Dendritic cell treated with granulocyte-macrophage colony-stimulating factor and Interleukin-4, amounts not matched to agents 40 ng/mL and 50 ng/mL, for 4 days (primary cell): ENCODE results near the gene PRKCH.
"Not testable (repeated sequence)": the region's sequence is repeated elsewhere in the genome, so short reads cannot be mapped to it uniquely, and the experiment has no call there.

ENCODE experiments used
- H3K27ac Mint-ChIP-seq: one replicate; pipeline ENCODE4 v1.8.0; 2022; ENCODE audit warnings: mild to moderate bottlenecking, mixed read lengths
- H3K27me3 Mint-ChIP-seq: one replicate; pipeline ENCODE4 v1.8.0; 2022; ENCODE audit warnings: mild to moderate bottlenecking, mixed read lengths
- H3K36me3 Mint-ChIP-seq: one replicate; pipeline ENCODE4 v1.8.0; 2022; ENCODE audit warnings: low read depth, mixed read lengths
- H3K4me1 Mint-ChIP-seq: one replicate; pipeline ENCODE4 v1.8.0; 2022; ENCODE audit warnings: low read depth, mixed read lengths
- H3K4me3 Mint-ChIP-seq: one replicate; pipeline ENCODE4 v1.8.0; 2022; ENCODE audit warnings: mild to moderate bottlenecking, moderate library complexity, mixed read lengths
- H3K9me3 Mint-ChIP-seq: one replicate; pipeline ENCODE4 v1.8.0; 2022; ENCODE audit warnings: mixed read lengths
- intact Hi-C: fragments of 100-400 bp; cut with micrococcal nuclease; formaldehyde crosslinking; loops from one replicate; pipeline ENCODE4 v1.15.0; 2022

Gene PRKCH

DNA sequence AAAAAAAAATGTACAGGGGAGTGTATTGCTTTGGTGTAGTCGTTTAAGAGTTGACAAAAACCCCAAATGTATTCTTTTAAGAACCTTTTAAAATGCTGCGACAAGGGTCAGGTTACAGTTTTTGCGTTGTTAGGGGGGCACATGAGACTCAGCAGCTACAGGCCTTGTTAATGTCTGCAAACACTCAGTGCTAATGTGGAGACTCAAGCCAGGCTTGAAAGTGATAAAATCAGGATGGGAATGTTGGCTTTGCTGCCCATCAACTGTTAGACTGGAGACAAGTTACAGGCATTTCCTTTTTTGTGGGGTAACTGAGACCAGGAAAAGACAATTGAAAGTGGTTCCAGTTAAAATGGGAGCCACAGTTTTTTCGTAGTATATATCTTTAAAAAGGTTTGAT, 84.8 kb downstream of the PRKCH start:
- H3K4me3 Mint-ChIP-seq, result no peak overlapping the region
- intact Hi-C loops, result no loop called here
- H3K27ac Mint-ChIP-seq, result no peak overlapping the region

DNA sequence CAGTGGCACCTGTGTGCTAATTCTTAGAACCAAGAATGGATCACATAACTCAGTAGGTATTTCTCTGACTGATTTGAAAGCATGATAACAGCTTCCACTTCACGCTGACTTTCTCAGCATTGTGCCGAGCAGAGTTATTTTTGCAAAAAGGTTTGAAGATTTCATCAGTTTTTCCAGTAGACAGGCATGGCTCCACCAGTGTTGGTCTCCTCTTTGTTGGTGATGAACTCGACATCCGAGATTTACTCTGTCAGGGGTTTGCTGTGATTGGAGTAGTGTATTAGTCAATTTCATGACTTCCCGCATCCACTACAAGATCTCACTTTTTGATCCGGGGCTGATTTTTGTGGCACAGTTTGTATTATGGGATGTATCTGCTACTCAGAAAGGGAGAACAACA, 85.3 kb downstream of the PRKCH start:
- Mint-ChIP-seq H3K27me3 (no peaks in the 10 kb centered on the region), H3K27ac (no peak overlapping the region), H3K4me1 (peaks cover 6% of the 10 kb centered on the region), H3K9me3 (no peaks in the 10 kb centered on the region), H3K4me3 (no peak overlapping the region), H3K36me3 (no peaks in the 10 kb centered on the region)
- intact Hi-C loops, result no loop called here

More for the DNA sequence above, 84.8 kb downstream of the PRKCH start:
- Mint-ChIP-seq H3K36me3 (no peaks in the 10 kb centered on the region), H3K4me1 (peaks cover 6% of the 10 kb centered on the region), H3K27me3 (no peaks in the 10 kb centered on the region), H3K9me3 (no peaks in the 10 kb centered on the region)

DNA sequence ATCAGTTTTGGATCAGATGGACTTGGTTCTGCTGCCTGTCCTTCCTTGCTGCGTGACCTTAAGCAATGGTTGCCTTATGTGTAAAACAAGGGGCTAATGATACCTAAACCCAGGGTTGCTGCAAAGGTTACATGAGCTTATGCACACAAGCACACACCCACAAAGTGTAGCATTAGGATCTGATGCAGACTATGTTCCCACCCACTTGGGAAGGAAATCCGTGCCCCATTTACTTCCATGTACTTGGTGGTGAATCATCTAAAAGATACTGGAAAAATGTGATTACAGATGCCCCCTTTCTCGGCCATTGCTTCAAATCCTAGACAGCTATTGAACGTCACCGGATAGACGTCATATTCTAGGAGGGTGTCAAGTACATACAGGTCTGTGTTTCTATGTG, 87.1 kb downstream of the PRKCH start:
- H3K27ac Mint-ChIP-seq, result no peak overlapping the region
- intact Hi-C loops, result no loop called here
- H3K27me3 Mint-ChIP-seq, result no peaks in the 10 kb centered on the region
- no peaks in the 10 kb centered on the region for H3K9me3 Mint-ChIP-seq
- H3K36me3 Mint-ChIP-seq, result no peaks in the 10 kb centered on the region
- H3K4me3 Mint-ChIP-seq, result no peak overlapping the region
- H3K4me1 Mint-ChIP-seq, result peaks cover 6% of the 10 kb centered on the region

DNA sequence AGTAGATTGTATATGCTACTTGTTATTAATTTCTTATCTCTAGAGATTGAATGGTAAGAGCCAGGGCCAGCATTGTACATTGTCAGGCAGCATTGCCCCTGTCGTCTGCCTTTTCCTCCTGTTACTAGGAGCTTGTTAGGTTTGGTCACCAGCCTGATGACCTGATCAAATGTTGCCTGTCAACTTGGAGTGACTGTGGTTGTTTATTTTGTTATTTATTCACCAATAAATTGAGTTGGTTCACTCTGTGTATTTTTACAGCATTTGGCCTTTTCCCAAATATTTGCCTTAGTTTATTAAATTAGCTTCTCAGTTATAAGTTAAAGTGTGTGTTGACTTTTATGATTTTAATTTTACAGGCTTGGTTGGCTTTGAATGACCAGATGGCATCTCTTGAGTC, 88.4 kb downstream of the PRKCH start:
- Mint-ChIP-seq H3K27ac (no peak overlapping the region), H3K4me1 (peaks cover 2% of the 10 kb centered on the region), H3K9me3 (no peaks in the 10 kb centered on the region), H3K27me3 (no peaks in the 10 kb centered on the region), H3K4me3 (no peak overlapping the region), H3K36me3 (no peaks in the 10 kb centered on the region)
- intact Hi-C loops, result no loop called here

DNA sequence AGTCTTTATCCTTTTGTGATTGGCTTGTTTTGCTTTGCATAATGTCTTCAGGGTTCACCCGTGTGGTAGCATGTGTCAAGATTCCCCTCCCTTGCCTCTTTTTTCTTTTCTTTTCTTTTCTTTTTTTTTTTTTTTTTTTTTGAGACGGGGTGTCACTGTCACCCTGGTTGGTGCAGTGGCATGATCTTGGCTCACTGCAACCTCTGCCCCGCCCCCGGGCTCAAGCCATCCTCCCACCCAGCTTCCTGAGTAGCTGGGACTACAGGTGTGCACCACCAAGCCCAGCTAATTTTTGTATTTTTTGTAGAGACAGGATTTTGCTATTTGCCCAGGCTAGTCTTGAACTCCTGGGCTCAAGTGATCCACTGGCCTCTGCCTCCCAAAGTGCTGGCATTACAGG, 94.6 kb downstream of the PRKCH start:
- H3K27ac Mint-ChIP-seq, H3K27me3 Mint-ChIP-seq, H3K4me1 Mint-ChIP-seq, H3K36me3 Mint-ChIP-seq, intact Hi-C loops, H3K4me3 Mint-ChIP-seq, H3K9me3 Mint-ChIP-seq: not testable (repeated sequence)

DNA sequence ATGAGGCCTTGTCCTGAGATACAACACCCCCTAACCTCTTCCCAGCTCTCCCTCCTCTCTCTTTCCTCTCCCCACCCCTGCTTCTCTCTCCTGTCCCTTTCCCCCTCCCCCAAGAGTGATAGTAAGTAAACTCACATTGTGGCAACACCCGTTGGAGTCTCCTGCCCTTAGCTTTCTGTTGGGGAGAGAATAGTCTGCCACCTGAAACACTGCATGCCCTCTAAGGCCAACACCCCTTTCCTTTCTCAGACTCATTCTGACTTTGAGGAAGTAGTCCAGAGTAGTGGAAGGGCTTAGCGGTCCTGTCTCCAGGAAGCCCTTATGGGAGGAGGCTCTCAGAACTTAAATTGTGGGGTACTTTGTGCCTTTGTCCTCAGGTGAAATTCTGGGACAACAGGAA, 95.2 kb downstream of the PRKCH start:
- Mint-ChIP-seq H3K27ac (no peak overlapping the region), H3K36me3 (no peaks in the 10 kb centered on the region), H3K4me3 (no peak overlapping the region), H3K9me3 (no peaks in the 10 kb centered on the region), H3K4me1 (peaks cover 8% of the 10 kb centered on the region), H3K27me3 (no peaks in the 10 kb centered on the region)
- intact Hi-C loops, result no loop called here

DNA sequence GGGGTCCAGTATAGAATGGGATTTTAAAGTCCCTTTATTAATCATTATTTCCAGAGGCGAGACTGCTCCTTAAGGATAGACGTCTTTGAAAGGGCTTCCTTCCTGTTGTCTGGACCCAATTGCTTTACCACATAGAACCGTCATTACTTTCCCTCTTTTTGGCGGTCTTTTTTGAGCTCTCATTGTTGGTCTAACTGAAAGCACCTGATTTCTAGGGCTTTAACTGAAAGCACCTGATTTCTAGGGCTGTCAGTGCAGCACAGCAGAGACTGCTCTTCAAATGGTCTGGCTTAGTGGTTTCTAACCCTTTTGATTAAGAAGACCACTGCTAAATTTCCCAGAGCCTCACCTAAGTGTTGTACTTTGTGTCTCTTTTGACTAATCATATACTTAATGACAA, 95.8 kb downstream of the PRKCH start:
- Mint-ChIP-seq H3K9me3 (no peaks in the 10 kb centered on the region), H3K4me1 (peaks cover 11% of the 10 kb centered on the region), H3K4me3 (no peak overlapping the region), H3K36me3 (no peaks in the 10 kb centered on the region), H3K27me3 (no peaks in the 10 kb centered on the region), H3K27ac (no peak overlapping the region)
- intact Hi-C loops, result no loop called here

DNA sequence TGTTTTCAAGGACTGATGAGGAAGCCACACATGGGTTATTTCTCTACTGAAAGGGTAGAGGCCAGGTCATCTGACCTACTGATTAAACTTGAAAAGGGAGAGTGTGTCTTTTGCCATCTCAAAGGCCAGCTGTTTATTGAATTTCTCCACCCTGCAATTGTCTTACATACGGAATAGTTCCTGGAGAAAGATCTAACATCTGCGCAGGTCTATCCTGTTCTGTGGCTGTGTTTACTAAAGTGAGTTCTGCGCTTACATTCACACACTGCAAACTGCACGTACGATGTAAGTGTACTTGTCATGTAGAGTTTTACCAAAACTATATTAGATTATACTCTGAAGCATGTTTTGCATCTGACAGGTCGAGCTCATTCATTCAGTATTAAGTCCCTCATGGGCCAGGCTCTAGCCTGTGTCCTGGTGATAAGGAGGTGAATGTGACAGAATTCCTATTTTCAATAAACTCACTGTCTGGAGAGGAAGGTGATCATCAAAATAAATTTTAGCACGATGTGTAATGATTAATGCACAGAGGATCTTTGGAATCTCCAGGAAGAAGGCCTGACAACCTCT, 96.6 kb downstream of the PRKCH start:
- peaks cover 11% of the 10 kb centered on the region for H3K4me1 Mint-ChIP-seq
- no peak overlapping the region for H3K27ac Mint-ChIP-seq
- no peaks in the 10 kb centered on the region for H3K27me3 Mint-ChIP-seq
- intact Hi-C loops, result no loop called here
- H3K36me3 Mint-ChIP-seq, result no peaks in the 10 kb centered on the region
- no peak overlapping the region for H3K4me3 Mint-ChIP-seq
- no peaks in the 10 kb centered on the region for H3K9me3 Mint-ChIP-seq

DNA sequence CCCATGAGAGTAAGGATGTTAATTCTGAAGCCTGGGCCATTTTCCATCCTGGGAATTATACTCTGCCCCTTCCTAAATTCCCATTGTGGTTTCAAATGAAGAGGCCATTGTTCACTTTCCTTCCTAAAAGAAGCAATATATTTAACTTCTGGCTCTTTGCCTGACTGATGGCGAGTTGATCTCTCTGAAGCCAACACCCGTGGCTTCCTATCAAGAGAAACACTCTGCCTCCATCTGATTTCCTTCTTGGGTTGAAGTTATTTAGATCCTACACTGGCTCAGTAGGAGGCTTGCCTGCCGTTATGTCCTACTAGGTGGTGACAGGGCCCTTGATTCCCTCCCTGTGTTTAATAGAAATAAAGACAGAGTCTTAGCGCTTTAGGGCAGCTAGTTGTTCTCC, 97.4 kb downstream of the PRKCH start:
- no peak overlapping the region for H3K4me3 Mint-ChIP-seq
- intact Hi-C loops, result no loop called here
- no peak overlapping the region for H3K27ac Mint-ChIP-seq
- no peaks in the 10 kb centered on the region for H3K27me3 Mint-ChIP-seq
- H3K36me3 Mint-ChIP-seq, result no peaks in the 10 kb centered on the region
- peaks cover 11% of the 10 kb centered on the region for H3K4me1 Mint-ChIP-seq
- H3K9me3 Mint-ChIP-seq, result no peaks in the 10 kb centered on the region

DNA sequence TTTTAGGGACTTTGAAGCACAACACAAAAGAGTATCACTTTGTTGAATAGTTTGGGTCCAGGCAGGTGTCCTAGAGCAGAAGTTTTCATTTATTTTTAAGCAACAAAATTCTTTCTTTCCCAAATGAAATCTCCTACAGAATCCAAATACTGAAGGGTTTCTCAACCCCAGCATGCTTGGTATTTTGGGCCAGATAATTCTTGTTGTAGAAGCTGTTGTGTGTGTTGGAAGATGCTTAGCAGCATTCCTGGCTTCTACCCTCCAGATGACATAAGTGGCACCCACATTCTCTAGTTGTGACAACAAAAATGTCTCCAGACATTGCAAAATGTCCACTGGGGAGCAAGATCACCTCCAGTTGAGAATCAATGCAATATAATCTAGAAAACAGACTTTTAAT, 97.8 kb downstream of the PRKCH start:
- intact Hi-C loops, result no loop called here
- no peaks in the 10 kb centered on the region for H3K36me3 Mint-ChIP-seq
- no peaks in the 10 kb centered on the region for H3K9me3 Mint-ChIP-seq
- H3K27ac Mint-ChIP-seq, result no peak overlapping the region
- peaks cover 13% of the 10 kb centered on the region for H3K4me1 Mint-ChIP-seq
- no peak overlapping the region for H3K4me3 Mint-ChIP-seq
- H3K27me3 Mint-ChIP-seq, result no peaks in the 10 kb centered on the region

DNA sequence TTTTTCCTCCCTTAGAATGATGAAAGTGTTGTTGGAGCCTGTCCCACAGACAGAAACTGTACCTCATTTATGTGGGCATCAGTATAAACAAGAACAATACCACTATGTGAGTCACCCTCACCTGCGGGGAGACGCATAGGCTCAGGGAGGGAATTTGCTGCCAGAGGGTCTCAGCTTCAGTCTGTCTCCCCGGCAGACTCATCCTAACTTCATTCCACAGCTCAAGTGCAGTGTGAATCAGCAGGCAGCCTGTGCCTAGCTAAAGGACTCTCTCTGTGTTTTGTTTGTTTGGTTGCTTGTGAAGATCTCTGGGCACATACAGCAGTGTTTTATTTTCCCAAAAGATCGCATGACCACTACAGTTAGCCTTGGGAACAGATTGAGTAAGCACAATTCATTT, 98.9 kb downstream of the PRKCH start:
- H3K27ac Mint-ChIP-seq, result no peak overlapping the region
- intact Hi-C loops, result no loop called here
- H3K4me3 Mint-ChIP-seq, result no peak overlapping the region
- no peaks in the 10 kb centered on the region for H3K27me3 Mint-ChIP-seq
- H3K9me3 Mint-ChIP-seq, result no peaks in the 10 kb centered on the region
- H3K36me3 Mint-ChIP-seq, result no peaks in the 10 kb centered on the region
- peaks cover 18% of the 10 kb centered on the region for H3K4me1 Mint-ChIP-seq

DNA sequence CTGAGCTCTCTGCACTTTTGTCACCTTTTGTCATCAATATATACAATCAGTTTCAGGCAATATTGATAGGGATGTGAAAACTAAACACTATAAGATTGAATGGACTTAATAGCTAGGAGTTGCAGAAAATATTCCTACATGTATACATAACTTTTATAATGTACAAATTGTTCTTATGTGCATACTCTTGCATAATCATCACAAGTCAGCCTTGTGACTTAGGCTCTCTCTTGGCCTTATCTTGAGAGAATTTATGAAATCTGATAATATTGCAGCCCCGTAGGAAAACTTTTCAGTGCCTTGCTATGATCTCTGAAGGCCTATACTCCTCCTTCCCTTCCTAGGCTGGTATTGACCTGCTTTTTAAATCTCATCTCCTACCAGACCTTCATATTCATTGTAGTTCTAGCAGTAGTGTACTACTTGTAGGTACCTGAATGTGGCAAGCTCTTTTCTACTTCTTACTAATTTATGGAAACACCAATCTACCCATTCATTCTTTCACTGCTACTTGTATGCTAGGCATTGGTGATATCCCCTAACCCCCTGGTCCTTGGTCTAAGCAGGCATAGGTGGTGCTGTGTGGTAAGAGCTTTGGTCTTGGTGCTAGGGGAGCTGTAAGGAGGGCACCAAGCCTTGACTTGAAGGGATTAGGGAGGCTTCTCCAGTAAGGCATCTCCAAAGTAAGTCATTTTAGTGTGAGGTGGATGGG, 100.0 kb downstream of the PRKCH start:
- H3K4me3 Mint-ChIP-seq, result no peak overlapping the region

DNA sequence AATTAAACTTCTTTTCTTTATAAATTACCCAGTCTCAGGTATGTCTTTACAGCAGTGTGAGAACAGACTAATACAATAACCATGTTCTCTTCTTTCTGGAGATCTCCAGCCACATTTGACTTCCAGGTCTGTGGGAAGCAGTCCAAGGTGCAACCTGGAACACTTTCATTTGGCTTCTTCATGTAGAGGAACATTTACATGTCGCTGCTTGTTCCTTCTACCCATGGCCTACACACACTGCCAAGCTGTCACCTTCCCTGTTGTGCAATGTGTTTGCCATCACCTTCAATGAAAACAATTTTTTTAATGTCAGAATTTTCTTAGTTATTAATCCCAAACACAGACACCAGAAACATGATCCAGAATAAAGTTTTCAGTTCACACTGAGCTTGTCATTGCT, 104.7 kb downstream of the PRKCH start:
- no peaks in the 10 kb centered on the region for H3K36me3 Mint-ChIP-seq

More for the DNA sequence above, 100.0 kb downstream of the PRKCH start:
- Mint-ChIP-seq H3K9me3 (no peaks in the 10 kb centered on the region), H3K4me1 (peaks cover 16% of the 10 kb centered on the region), H3K27ac (no peak overlapping the region), H3K36me3 (no peaks in the 10 kb centered on the region), H3K27me3 (no peaks in the 10 kb centered on the region)
- intact Hi-C loops, result no loop called here

DNA sequence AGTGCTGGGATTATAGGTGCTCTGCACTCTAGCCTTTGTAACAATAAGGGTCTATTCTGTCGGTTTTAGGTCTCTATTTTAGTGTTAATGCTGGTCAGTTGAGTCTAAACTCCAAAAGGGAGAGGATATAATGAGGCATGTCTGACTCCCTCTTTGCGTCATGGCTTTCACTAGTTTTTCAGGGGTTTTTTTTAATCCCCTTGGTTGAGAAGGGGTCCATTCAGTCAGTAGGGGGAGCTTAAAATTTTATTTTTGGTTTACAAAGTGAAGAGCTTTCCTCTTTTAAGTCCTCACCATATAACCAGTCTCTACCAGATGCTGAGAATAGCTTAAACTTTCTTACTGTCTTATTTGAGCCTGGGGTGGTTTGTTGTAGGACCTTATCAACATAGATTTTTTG, 106.9 kb downstream of the PRKCH start:
- no peaks in the 10 kb centered on the region for H3K36me3 Mint-ChIP-seq
- H3K4me1 Mint-ChIP-seq, result peaks cover 10% of the 10 kb centered on the region
- H3K27ac Mint-ChIP-seq, result no peak overlapping the region
- H3K27me3 Mint-ChIP-seq, result no peaks in the 10 kb centered on the region
- H3K9me3 Mint-ChIP-seq, result no peaks in the 10 kb centered on the region
- H3K4me3 Mint-ChIP-seq, result no peak overlapping the region
- intact Hi-C loops, result no loop called here

More for the DNA sequence above, 104.7 kb downstream of the PRKCH start:
- no peak overlapping the region for H3K27ac Mint-ChIP-seq
- H3K27me3 Mint-ChIP-seq, result no peaks in the 10 kb centered on the region
- no peak overlapping the region for H3K4me3 Mint-ChIP-seq
- peaks cover 11% of the 10 kb centered on the region for H3K4me1 Mint-ChIP-seq
- intact Hi-C loops, result no loop called here
- no peaks in the 10 kb centered on the region for H3K9me3 Mint-ChIP-seq

DNA sequence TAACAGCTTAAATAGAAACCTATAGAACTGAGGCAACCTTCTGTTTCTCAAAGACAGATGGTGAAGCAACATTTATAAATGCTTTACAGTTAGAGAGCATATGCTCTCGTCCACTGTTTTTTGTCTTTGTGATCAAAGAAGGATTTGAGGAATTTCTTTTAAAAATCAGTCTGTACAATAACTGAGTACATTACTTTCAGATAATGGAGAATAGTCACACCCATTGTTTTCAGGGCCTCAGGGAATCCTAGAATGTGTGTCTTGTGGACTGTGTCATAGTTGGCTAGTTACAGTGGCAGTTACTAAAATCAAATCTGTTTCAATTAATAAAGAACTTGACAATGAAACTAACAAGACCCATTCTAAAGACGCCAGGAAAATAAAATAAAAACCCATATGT, 107.9 kb downstream of the PRKCH start:
- H3K27me3 Mint-ChIP-seq, result no peaks in the 10 kb centered on the region
- intact Hi-C loops, result no loop called here
- H3K4me3 Mint-ChIP-seq, result no peak overlapping the region
- H3K9me3 Mint-ChIP-seq, result no peaks in the 10 kb centered on the region
- no peaks in the 10 kb centered on the region for H3K36me3 Mint-ChIP-seq
- no peak overlapping the region for H3K27ac Mint-ChIP-seq
- peaks cover 14% of the 10 kb centered on the region for H3K4me1 Mint-ChIP-seq
